ENCODE results near the gene TBCK. TPM values are rescaled to one million over a fixed set of nuclear protein-coding genes. Genes with fewer than 3 reads are reported as not detected.

Gene TBCK
- total RNA-seq, 1 donor = 68.8 TPM

DNA sequence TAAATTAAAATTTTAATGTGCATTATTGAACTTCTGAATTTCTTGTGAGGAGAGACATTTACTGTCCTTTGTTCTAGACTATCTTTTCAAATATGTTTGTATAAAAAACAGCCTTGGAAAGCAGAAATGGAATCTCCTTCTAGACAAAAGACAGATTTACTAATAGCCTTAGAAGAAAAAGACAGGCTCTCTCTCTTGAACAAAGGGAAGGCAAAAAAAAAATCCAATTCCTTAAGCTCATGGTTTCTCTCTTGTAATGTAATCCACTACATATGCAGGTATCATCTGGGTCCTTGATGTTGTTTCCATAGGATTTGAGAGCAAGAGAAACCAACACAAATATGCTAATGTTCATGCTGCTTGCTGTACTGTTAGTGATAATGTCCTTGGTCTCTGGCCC, 106.0 kb downstream of the TBCK start:
- Histone ChIP-seq H3K4me1 (ENCODE audit: insufficient read depth, low read length) (no peaks in the 10 kb centered on the region), H3K9me3 (ENCODE audit: low read depth, low read length) (no peaks in the 10 kb centered on the region), H2AFZ (ENCODE audit: low read length) (no peak overlapping the region), H3K27me3 (ENCODE audit: insufficient read depth, low read length) (no peaks in the 10 kb centered on the region), H3K4me2 (ENCODE audit: insufficient read depth, low read length) (no peak overlapping the region), H3K4me3 (ENCODE audit: insufficient read depth, low read length) (no peak overlapping the region), H3K79me2 (ENCODE audit: insufficient read depth, low read length) (no peaks in the 10 kb centered on the region), H3K36me3 (ENCODE audit: insufficient read depth, low read length) (no peaks in the 10 kb centered on the region), H3K27ac (ENCODE audit: low read depth, low read length) (no peak overlapping the region), H4K20me1 (ENCODE audit: insufficient read depth, low read length) (no peaks in the 10 kb centered on the region)
- TF ChIP-seq, protein P1, sequence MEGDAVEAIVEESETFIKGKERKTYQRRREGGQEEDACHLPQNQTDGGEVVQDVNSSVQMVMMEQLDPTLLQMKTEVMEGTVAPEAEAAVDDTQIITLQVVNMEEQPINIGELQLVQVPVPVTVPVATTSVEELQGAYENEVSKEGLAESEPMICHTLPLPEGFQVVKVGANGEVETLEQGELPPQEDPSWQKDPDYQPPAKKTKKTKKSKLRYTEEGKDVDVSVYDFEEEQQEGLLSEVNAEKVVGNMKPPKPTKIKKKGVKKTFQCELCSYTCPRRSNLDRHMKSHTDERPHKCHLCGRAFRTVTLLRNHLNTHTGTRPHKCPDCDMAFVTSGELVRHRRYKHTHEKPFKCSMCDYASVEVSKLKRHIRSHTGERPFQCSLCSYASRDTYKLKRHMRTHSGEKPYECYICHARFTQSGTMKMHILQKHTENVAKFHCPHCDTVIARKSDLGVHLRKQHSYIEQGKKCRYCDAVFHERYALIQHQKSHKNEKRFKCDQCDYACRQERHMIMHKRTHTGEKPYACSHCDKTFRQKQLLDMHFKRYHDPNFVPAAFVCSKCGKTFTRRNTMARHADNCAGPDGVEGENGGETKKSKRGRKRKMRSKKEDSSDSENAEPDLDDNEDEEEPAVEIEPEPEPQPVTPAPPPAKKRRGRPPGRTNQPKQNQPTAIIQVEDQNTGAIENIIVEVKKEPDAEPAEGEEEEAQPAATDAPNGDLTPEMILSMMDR (IDR thresholded peaks at IDR 0.05; ENCODE audit: extremely low read depth, low read depth, low read length) = no peak
- DNase-seq (ENCODE audit: insufficient read length, low spot score, missing footprints) = no peak

DNA sequence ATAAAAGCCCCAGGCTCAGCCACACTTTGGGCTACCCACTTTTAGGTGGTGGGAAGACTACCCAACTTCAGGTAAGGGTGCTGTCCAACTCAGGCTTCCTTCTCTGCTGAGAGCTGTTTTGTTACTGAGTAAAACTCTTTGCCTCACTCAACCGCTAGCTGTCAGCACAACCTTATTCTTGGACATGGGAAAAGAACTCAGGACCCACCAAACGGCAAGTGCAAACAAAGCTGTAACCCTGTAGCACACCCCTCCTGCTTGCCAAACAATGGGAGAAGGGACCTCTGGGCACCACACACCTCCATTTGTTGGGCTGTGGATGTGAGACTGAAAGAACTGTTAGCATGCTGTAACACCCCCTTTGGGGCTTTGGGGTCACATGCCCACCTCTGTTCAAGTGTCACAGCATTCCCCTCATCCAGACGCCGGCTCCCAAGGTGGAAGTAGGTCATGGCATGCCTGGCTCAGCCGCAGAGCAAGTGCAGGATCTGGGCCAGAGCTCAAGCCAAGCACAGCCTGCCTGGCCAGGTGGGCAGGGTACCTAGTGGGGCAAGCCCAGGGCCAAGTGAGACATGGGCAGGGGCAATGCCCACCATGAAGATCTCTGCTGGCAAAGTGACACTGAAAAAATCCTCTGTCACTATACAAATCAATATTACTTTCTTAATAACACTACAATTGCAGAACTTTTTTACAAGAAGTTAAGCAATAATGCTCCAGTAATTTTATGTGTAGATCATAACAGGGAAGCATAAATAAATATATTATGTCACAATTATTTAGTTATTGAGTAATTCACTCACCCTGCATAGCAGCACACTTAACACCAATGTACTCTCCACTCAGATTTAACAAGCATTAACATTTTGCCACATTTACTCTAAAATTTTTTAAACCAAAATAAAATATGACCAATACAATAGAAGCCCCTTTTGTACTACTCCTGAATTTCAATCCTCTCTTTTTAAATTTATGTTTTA, 107.2 kb downstream of the TBCK start:
- Histone ChIP-seq H3K9me3 (ENCODE audit: low read depth, low read length) (no peaks in the 10 kb centered on the region), H3K27ac (ENCODE audit: low read depth, low read length) (no peak overlapping the region), H4K20me1 (ENCODE audit: insufficient read depth, low read length) (no peaks in the 10 kb centered on the region), H3K79me2 (ENCODE audit: insufficient read depth, low read length) (no peaks in the 10 kb centered on the region), H3K36me3 (ENCODE audit: insufficient read depth, low read length) (no peaks in the 10 kb centered on the region), H3K27me3 (ENCODE audit: insufficient read depth, low read length) (no peaks in the 10 kb centered on the region), H2AFZ (ENCODE audit: low read length) (no peak overlapping the region), H3K4me3 (ENCODE audit: insufficient read depth, low read length) (no peak overlapping the region), H3K4me2 (ENCODE audit: insufficient read depth, low read length) (no peak overlapping the region), H3K4me1 (ENCODE audit: insufficient read depth, low read length) (no peaks in the 10 kb centered on the region)
- TF ChIP-seq, protein P1 (IDR thresholded peaks at IDR 0.05; ENCODE audit: extremely low read depth, low read depth, low read length) = no peak
- no peak for DNase-seq (ENCODE audit: insufficient read length, low spot score, missing footprints)

DNA sequence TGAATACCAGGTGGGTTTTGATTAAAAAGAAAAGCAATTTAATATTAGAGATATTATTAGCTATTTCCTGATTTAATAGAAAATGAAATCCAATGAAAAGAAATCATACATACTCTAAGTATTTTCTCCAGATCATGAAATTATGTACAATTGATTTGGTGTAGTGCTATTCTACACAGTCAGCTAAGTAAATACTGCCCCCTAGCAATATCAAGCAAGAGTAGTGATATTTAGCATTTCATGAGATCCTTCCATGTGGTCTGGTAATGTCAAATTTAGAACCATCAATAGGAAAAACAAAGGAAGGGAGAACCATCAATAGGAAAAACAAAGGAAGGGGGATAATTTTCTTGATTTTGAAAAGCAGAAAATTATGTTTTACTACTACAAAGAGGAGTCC, 114.6 kb downstream of the TBCK start:
- no peaks in the 10 kb centered on the region for H3K9me3 ChIP-seq (ENCODE audit: low read depth, low read length)
- no peaks in the 10 kb centered on the region for H3K27me3 ChIP-seq (ENCODE audit: insufficient read depth, low read length)
- no peaks in the 10 kb centered on the region for H4K20me1 ChIP-seq (ENCODE audit: insufficient read depth, low read length)
- TF ChIP-seq, protein P1 (IDR thresholded peaks at IDR 0.05; ENCODE audit: extremely low read depth, low read depth, low read length) = peak; percentile 63
- no peaks in the 10 kb centered on the region for H3K36me3 ChIP-seq (ENCODE audit: insufficient read depth, low read length)
- no peak overlapping the region for H3K4me2 ChIP-seq (ENCODE audit: insufficient read depth, low read length)
- H3K27ac ChIP-seq (ENCODE audit: low read depth, low read length) = no peak overlapping the region
- H3K4me1 ChIP-seq (ENCODE audit: insufficient read depth, low read length) = no peaks in the 10 kb centered on the region
- H3K4me3 ChIP-seq (ENCODE audit: insufficient read depth, low read length) = no peak overlapping the region
- DNase-seq (ENCODE audit: insufficient read length, low spot score, missing footprints) = no peak
- H3K79me2 ChIP-seq (ENCODE audit: insufficient read depth, low read length) = no peaks in the 10 kb centered on the region
- H2AFZ ChIP-seq (ENCODE audit: low read length) = no peak overlapping the region

DNA sequence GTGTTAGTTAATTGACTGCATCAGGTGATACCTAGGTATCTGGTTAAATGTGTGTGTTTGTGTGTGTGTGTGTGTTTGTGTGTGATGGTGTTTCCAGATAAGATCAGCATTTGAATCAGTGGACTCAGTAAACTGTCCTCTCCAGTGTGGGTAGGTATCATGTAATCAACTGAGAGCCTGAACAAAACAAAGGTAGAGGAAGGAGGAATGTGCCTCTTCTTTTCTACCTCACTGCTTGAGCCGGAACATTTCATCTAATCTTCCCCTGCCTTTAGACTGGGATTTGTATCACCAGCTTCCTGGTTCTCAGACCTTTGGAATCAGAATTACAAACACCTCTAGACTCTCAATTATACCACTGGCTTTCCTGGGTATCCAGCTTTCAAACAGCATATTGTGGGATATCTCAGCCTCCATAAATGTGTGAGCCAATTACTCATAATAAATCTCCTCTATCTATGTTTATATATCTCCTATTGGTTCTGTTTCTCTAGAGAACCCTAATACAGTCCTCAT, 120.5 kb downstream of the TBCK start:
- no peak overlapping the region for H3K27ac ChIP-seq (ENCODE audit: low read depth, low read length)
- no peak overlapping the region for H2AFZ ChIP-seq (ENCODE audit: low read length)
- H3K27me3 ChIP-seq (ENCODE audit: insufficient read depth, low read length) = no peaks in the 10 kb centered on the region
- H3K4me3 ChIP-seq (ENCODE audit: insufficient read depth, low read length) = no peak overlapping the region
- no peaks in the 10 kb centered on the region for H3K9me3 ChIP-seq (ENCODE audit: low read depth, low read length)
- H3K36me3 ChIP-seq (ENCODE audit: insufficient read depth, low read length) = peaks cover 14% of the 10 kb centered on the region
- TF ChIP-seq, protein P1 (IDR thresholded peaks at IDR 0.05; ENCODE audit: extremely low read depth, low read depth, low read length) = no peak
- H3K79me2 ChIP-seq (ENCODE audit: insufficient read depth, low read length) = no peaks in the 10 kb centered on the region
- H3K4me1 ChIP-seq (ENCODE audit: insufficient read depth, low read length) = no peaks in the 10 kb centered on the region
- no peak overlapping the region for H3K4me2 ChIP-seq (ENCODE audit: insufficient read depth, low read length)
- H4K20me1 ChIP-seq (ENCODE audit: insufficient read depth, low read length) = no peaks in the 10 kb centered on the region
- no peak for DNase-seq (ENCODE audit: insufficient read length, low spot score, missing footprints)

Measured in osteoblast (primary cell).